RWPE1 (cell line): ENCODE measurements around the gene CERS6.

Source experiments
- CTCF ChIA-PET: fragments of 350-600 bp; sonication (Branson Sonifier 250); formaldehyde crosslinking; extraction: SDS; loops from one replicate; lab custom pipeline; 2021; lab: Yijun Ruan, JAX
- POLR2A ChIA-PET: fragments of 400-600 bp; formaldehyde crosslinking; extraction: SDS; loops from one replicate; lab custom pipeline; 2020; ENCODE audit warnings: antibody characterized with exemption; ENCODE audit not compliant: low non-redundant PET; lab: Yijun Ruan, JAX
- DNase-seq: peaks from one replicate; pipeline ENCODE4 v3.0.0; 2012; ENCODE audit warnings: low spot score
- H3K27ac ChIP-seq: fragments of 450-650 bp; 2 replicates; pipeline ENCODE4 v1.5.1; 2017
- CTCF ChIP-seq: fragments of 450-650 bp; conservative IDR thresholded peaks from 2 replicates; pipeline ENCODE4 v1.5.1; 2017; ENCODE audit warnings: low read depth, mild to moderate bottlenecking

The CERS6 gene

GRCh38 chr2:168694866-168695265 is 238.8 kb downstream of the CERS6 start:
- no peak for TF ChIP-seq CTCF
- POLR2A ChIA-PET, result no interaction called here
- no peak overlapping the region for H3K27ac ChIP-seq
- CTCF ChIA-PET, result interaction anchor here (1.0 kb wide), 1 partner anchor 230 kb away, joined by 5 read pairs; no protein-coding TSS in a partner anchor
- no peak for DNase-seq

- no peak overlapping the region for H3K27ac ChIP-seq
- no peak for DNase-seq
- ChIA-PET CTCF (interaction anchor here (0.6 to 1.1 kb wide), 3 partner anchors 8 to 351 kb away, joined by 3 read pairs; no protein-coding TSS in a partner anchor), POLR2A (no interaction called here)
- no peak for TF ChIP-seq CTCF
Measured at GRCh38 chr2:168697668-168698121, 241.6 kb downstream of the CERS6 start.

GRCh38 chr2:168698969-168699368 is 242.9 kb downstream of the CERS6 start:
- DNase-seq, result no peak
- H3K27ac ChIP-seq, result no peak overlapping the region
- POLR2A ChIA-PET, result no interaction called here
- CTCF ChIA-PET, result no interaction called here
- no peak for TF ChIP-seq CTCF

GRCh38 chr2:168699844-168700417 is 243.9 kb downstream of the CERS6 start:
- no peak for TF ChIP-seq CTCF
- no peak for DNase-seq
- ChIA-PET CTCF (interaction anchor here (0.6 kb wide), 1 partner anchor 575 kb away, joined by 9 read pairs; no protein-coding TSS in a partner anchor), POLR2A (no interaction called here)
- no peak overlapping the region for H3K27ac ChIP-seq

GRCh38 chr2:168700615-168701245 is 244.7 kb downstream of the CERS6 start:
- ChIA-PET POLR2A (no interaction called here), CTCF (no interaction called here)
- H3K27ac ChIP-seq, result no peak overlapping the region
- DNase-seq, result no peak
- no peak for TF ChIP-seq CTCF

- TF ChIP-seq CTCF, result no peak
- POLR2A ChIA-PET, result no interaction called here
- H3K27ac ChIP-seq, result no peak overlapping the region
- no peak for DNase-seq
- CTCF ChIA-PET, result no interaction called here
Measured at GRCh38 chr2:168702579-168702978, 246.5 kb downstream of the CERS6 start.
